ENCODE measurements around the gene FAM107A.

FAM107A gene

GRCh38 chr3:58560771-58561311 is 16.4 kb downstream of the FAM107A start:
- H3K36me3 ChIP-seq (ENCODE audit: control insufficient read depth, insufficient read depth, low read length), result no peaks in the 10 kb centered on the region
- no peak overlapping the region for H3K4me3 ChIP-seq (ENCODE audit: low read depth, low read length)
- H3K9ac ChIP-seq, result no peak overlapping the region
- H3K27ac ChIP-seq, result no peak overlapping the region
- H3K79me2 ChIP-seq, result no peaks in the 10 kb centered on the region
- no peaks in the 10 kb centered on the region for H3K9me3 ChIP-seq (ENCODE audit: control insufficient read depth, low read length)
- H3K27me3 ChIP-seq (ENCODE audit: control insufficient read depth, insufficient read depth, low read length), result no peaks in the 10 kb centered on the region
- no peak overlapping the region for H3K4me2 ChIP-seq (ENCODE audit: low read length)
- H2AFZ ChIP-seq, result no peak overlapping the region
- H3K4me1 ChIP-seq, result no peaks in the 10 kb centered on the region
- TF ChIP-seq, protein P1, sequence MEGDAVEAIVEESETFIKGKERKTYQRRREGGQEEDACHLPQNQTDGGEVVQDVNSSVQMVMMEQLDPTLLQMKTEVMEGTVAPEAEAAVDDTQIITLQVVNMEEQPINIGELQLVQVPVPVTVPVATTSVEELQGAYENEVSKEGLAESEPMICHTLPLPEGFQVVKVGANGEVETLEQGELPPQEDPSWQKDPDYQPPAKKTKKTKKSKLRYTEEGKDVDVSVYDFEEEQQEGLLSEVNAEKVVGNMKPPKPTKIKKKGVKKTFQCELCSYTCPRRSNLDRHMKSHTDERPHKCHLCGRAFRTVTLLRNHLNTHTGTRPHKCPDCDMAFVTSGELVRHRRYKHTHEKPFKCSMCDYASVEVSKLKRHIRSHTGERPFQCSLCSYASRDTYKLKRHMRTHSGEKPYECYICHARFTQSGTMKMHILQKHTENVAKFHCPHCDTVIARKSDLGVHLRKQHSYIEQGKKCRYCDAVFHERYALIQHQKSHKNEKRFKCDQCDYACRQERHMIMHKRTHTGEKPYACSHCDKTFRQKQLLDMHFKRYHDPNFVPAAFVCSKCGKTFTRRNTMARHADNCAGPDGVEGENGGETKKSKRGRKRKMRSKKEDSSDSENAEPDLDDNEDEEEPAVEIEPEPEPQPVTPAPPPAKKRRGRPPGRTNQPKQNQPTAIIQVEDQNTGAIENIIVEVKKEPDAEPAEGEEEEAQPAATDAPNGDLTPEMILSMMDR (IDR thresholded peaks at IDR 0.05), result no peak

GRCh38 chr3:58559586-58559985 is 17.6 kb downstream of the FAM107A start:
- no peak overlapping the region for H3K4me2 ChIP-seq (ENCODE audit: low read length)
- H3K36me3 ChIP-seq (ENCODE audit: control insufficient read depth, insufficient read depth, low read length), result no peaks in the 10 kb centered on the region
- H3K9ac ChIP-seq, result no peak overlapping the region
- H2AFZ ChIP-seq, result no peak overlapping the region
- no peaks in the 10 kb centered on the region for H3K9me3 ChIP-seq (ENCODE audit: control insufficient read depth, low read length)
- no peak overlapping the region for H3K4me3 ChIP-seq (ENCODE audit: low read depth, low read length)
- no peaks in the 10 kb centered on the region for H3K79me2 ChIP-seq
- H3K4me1 ChIP-seq, result no peaks in the 10 kb centered on the region
- H3K27me3 ChIP-seq (ENCODE audit: control insufficient read depth, insufficient read depth, low read length), result no peaks in the 10 kb centered on the region
- TF ChIP-seq, protein P1 (IDR thresholded peaks at IDR 0.05), result no peak
- H3K27ac ChIP-seq, result no peak overlapping the region

GRCh38 chr3:58557491-58557890 is 19.7 kb downstream of the FAM107A start:
- no peak overlapping the region for H2AFZ ChIP-seq
- no peak overlapping the region for H3K4me3 ChIP-seq (ENCODE audit: low read depth, low read length)
- no peaks in the 10 kb centered on the region for H3K9me3 ChIP-seq (ENCODE audit: control insufficient read depth, low read length)
- TF ChIP-seq, protein P1 (IDR thresholded peaks at IDR 0.05), result no peak
- no peak overlapping the region for H3K9ac ChIP-seq
- H3K4me2 ChIP-seq (ENCODE audit: low read length), result no peak overlapping the region
- no peak overlapping the region for H3K27ac ChIP-seq
- H3K36me3 ChIP-seq (ENCODE audit: control insufficient read depth, insufficient read depth, low read length), result no peaks in the 10 kb centered on the region
- no peaks in the 10 kb centered on the region for H3K4me1 ChIP-seq
- no peaks in the 10 kb centered on the region for H3K79me2 ChIP-seq
- H3K27me3 ChIP-seq (ENCODE audit: control insufficient read depth, insufficient read depth, low read length), result no peaks in the 10 kb centered on the region

GRCh38 chr3:58556761-58557221 is 20.4 kb downstream of the FAM107A start:
- Histone ChIP-seq H3K4me3 (ENCODE audit: low read depth, low read length) (no peak overlapping the region), H2AFZ (no peak overlapping the region), H3K27me3 (ENCODE audit: control insufficient read depth, insufficient read depth, low read length) (no peaks in the 10 kb centered on the region), H3K79me2 (no peaks in the 10 kb centered on the region), H3K36me3 (ENCODE audit: control insufficient read depth, insufficient read depth, low read length) (no peaks in the 10 kb centered on the region), H3K4me1 (no peaks in the 10 kb centered on the region), H3K27ac (no peak overlapping the region), H3K9ac (no peak overlapping the region), H3K4me2 (ENCODE audit: low read length) (no peak overlapping the region), H3K9me3 (ENCODE audit: control insufficient read depth, low read length) (no peaks in the 10 kb centered on the region)
- TF ChIP-seq, protein P1 (IDR thresholded peaks at IDR 0.05), result no peak

DNA sequence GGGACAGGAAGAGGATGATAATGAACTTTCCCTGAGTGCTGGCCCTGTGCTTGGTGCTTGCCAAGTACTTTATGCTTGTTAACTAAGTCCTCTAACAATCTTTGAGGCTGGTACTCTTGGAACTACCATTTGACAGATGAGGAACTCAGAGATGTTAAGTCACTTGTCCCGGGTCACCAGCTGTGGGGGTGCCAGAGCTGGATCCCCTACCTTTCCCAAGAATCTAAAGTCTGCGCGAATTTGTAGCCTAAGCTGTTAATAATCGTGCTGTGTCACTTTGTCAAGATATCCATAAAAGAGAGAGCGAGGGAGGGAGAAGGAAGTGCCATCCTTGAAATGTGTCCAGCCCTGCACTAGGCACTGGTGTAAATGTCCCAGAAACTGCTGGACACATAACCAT is 21.2 kb downstream of the FAM107A start:
- Histone ChIP-seq H3K4me3 (ENCODE audit: low read depth, low read length) (no peak overlapping the region), H3K4me2 (ENCODE audit: low read length) (no peak overlapping the region), H3K27ac (no peak overlapping the region), H3K9me3 (ENCODE audit: control insufficient read depth, low read length) (no peaks in the 10 kb centered on the region), H3K9ac (no peak overlapping the region), H2AFZ (no peak overlapping the region), H3K36me3 (ENCODE audit: control insufficient read depth, insufficient read depth, low read length) (no peaks in the 10 kb centered on the region), H3K27me3 (ENCODE audit: control insufficient read depth, insufficient read depth, low read length) (no peaks in the 10 kb centered on the region), H3K4me1 (no peaks in the 10 kb centered on the region), H3K79me2 (no peaks in the 10 kb centered on the region)
- TF ChIP-seq, protein P1 (IDR thresholded peaks at IDR 0.05), result no peak

Measured in parathyroid adenoma (tissue), 2 donors.